Activated CD4-positive, alpha-beta memory T cell treated with anti-CD3 and anti-CD28 coated beads for 36 hours (primary cell): ENCODE data around the gene ETV4. TPM values are rescaled to one million over a fixed set of nuclear protein-coding genes. Genes with fewer than 3 reads are reported as not detected.

Experiments
- CTCF ChIA-PET: fragments of 350-600 bp; sonication (Branson Sonifier 250); formaldehyde crosslinking; loops from one replicate; lab custom pipeline; 2021; ENCODE audit warnings: antibody characterized with exemption, inconsistent platforms; lab: Charles Lee
- POLR2A ChIA-PET: fragments of 350-600 bp; sonication (Branson Sonifier 250); formaldehyde crosslinking; loops from one replicate; lab custom pipeline; 2021; ENCODE audit warnings: antibody characterized with exemption; lab: Charles Lee
- DNase-seq: peaks from one replicate; pipeline ENCODE4 v3.0.0-alpha.2; 2020
- H3K27ac Mint-ChIP-seq: one replicate; pipeline ENCODE4 v1.8.0; 2021; ENCODE audit warnings: mixed read lengths
- H3K27me3 Mint-ChIP-seq: one replicate; pipeline ENCODE4 v1.8.0; 2021; ENCODE audit warnings: mixed read lengths
- H3K36me3 Mint-ChIP-seq: one replicate; pipeline ENCODE4 v1.8.0; 2021; ENCODE audit warnings: mixed read lengths
- H3K4me1 Mint-ChIP-seq: one replicate; pipeline ENCODE4 v1.8.0; 2021; ENCODE audit warnings: low read depth, mixed read lengths
- H3K4me3 Mint-ChIP-seq: one replicate; pipeline ENCODE4 v1.8.0; 2021; ENCODE audit warnings: mild to moderate bottlenecking, mixed read lengths
- H3K9me3 Mint-ChIP-seq: one replicate; pipeline ENCODE4 v1.8.0; 2021; ENCODE audit warnings: mixed read lengths
- intact Hi-C: fragments of 100-400 bp; cut with micrococcal nuclease; formaldehyde crosslinking; loops from one replicate; pipeline ENCODE4 v1.15.1; 2023
- total RNA-seq, 2 experiments: library from RNA; stranded (reverse); gene quantifications; one replicate each; pipeline ENCODE4 v1.2.3, GENCODE V29; 2021

ETV4 gene
- total RNA-seq, 2 experiments from 2014 or later, result 2.7 to 4.2 TPM

DNA sequence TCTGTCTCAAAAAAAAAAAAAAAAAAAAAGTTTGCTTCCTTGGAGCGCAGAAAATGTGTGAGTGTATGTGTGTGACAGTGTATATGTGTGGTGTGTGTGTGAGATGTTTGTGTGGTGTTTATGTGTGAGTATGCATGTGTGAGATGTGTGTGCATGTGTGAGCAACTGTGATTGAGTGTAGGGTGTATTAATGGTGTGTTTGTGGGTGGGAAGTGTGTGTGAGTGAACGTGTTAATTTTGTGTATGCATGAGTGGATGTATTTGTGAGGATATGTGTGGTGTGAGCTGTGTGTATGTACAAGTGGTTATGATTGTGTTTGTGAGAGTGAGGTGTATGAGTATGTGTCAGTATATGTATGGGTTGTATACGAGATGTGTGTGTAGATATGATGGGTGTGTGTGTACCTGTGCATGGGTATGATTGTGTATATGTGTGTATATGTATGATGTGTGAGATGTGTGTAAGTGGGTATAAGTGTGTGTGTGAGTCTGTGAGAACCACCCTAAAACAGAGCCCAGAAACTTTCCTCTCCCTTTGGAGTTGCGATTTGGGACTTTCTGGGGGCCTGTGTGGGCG is 22.5 kb upstream of the ETV4 start:
- H3K27ac Mint-ChIP-seq, result no peak overlapping the region
- H3K4me1 Mint-ChIP-seq, result no peaks in the 10 kb centered on the region
- CTCF ChIA-PET, result interaction anchor here (1.3 kb wide), 1 partner anchor 198 kb away, joined by 3 read pairs; no protein-coding TSS in a partner anchor
- DNase-seq, result no peak
- POLR2A ChIA-PET, result no interaction called here
- H3K9me3 Mint-ChIP-seq, result no peaks in the 10 kb centered on the region
- H3K4me3 Mint-ChIP-seq, result no peak overlapping the region
- intact Hi-C loops, result no loop called here
- no peaks in the 10 kb centered on the region for H3K36me3 Mint-ChIP-seq
- peaks cover 7% of the 10 kb centered on the region for H3K27me3 Mint-ChIP-seq

DNA sequence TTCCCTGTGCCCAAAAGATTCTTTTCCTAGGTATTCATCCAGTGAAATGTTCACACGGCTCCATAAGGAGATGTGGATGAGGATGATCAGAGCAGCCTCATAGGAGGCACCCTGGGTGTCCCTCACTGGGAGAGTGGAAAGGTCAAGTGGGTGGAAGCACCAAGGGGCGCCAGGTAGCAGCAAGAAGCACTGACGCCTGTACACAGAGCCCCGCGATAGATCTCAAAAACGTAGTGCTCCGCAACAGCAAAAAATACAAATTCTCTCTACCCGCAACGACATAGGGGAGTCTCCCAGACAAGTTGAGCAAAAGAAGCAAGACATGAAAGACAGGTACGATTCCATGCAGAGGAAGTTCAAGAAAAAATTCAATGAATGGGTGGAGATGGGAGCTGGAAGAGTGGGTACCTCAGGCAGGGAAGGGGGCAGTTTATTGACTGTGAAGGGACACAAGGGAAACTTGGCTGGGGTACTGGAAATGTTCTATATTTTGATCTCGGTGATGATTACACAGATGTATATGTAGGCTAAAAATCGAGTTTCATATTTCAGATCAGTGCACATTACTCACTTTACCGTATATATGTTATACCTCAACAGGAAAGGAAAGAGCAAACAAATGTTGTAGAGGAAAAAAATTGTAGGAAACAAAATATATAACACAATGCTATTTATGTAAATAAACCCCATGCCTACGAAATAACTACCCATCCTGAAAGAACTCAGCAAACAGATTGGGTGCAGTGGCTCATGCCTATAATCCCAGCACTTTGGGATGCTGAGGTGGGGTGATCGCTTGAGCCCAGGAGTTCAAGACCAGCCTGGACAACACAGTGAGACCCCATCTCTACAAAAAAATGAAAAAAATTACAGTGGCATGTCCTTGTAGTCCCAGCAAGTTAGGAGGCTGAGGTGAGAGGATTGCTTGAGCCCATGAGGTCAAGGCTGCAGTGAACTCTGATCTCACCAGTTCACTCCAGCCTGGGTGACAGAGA is 17.8 kb upstream of the ETV4 start:
- Mint-ChIP-seq H3K4me3 (no peak overlapping the region), H3K4me1 (no peaks in the 10 kb centered on the region), H3K27me3 (peaks cover 25% of the 10 kb centered on the region), H3K27ac (no peak overlapping the region), H3K36me3 (no peaks in the 10 kb centered on the region), H3K9me3 (no peaks in the 10 kb centered on the region)
- DNase-seq, result no peak
- intact Hi-C loops, result no loop called here
- POLR2A ChIA-PET, result no interaction called here
- CTCF ChIA-PET, result interaction anchor here (1.1 kb wide), 1 partner anchor 16 kb away, joined by 3 read pairs; no protein-coding TSS in a partner anchor

DNA sequence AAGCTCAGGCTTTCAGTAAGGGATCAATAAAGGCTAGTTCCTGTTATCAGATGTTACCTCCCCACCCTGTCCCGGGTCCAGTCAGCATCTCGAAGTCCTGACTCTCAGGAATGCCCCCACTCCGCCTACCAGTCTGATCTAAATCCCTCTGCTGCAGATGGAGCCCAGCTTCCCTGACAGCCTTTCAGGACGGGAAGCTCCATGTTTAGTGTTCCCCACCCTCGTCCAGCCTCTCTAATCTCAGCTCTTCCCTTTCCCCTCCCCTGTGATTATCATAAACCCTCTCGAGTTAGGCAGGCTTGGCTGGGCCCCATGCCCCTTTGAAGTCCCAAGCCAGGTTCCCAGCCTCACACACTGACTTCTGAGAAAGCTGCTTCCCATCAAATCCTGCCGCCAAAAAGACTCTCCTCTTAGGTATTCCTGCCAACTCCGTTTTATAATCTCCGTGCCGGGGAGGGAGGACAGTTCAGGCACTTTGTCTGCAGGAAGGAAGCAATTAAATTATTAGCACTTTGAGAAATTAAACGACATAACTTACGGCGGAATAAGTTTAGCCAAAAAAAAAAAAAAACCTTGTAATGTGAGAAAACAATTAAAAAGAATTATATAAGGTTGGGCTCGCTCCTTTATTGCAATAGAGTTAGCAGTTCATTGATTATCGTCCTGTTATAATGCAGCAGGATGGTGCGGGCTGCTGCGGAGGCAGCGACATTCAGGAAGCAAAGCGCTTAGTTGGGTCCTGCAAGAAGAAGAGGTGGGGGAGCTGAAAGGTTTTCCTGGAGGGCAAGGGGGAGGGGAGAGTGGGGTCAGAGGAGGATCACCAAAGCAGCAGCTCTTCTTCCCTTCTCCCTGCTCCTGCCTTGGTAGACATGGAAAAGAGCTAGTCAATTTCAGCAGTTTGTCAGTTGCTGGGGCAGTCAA is 16.8 kb upstream of the ETV4 start:
- H3K36me3 Mint-ChIP-seq, result no peaks in the 10 kb centered on the region
- CTCF ChIA-PET, result interaction anchor here (0.9 to 1.3 kb wide), 4 partner anchors 13 to 111 kb away, joined by 3 to 7 read pairs (median 3); no protein-coding TSS in a partner anchor
- DNase-seq, result no peak
- H3K4me1 Mint-ChIP-seq, result no peaks in the 10 kb centered on the region
- POLR2A ChIA-PET, result interaction anchor here (1.0 kb wide), 1 partner anchor 52 kb away, joined by 3 read pairs; no protein-coding TSS in a partner anchor
- no peak overlapping the region for H3K27ac Mint-ChIP-seq
- no peak overlapping the region for H3K4me3 Mint-ChIP-seq
- peaks cover 25% of the 10 kb centered on the region for H3K27me3 Mint-ChIP-seq
- intact Hi-C loops, result no loop called here
- H3K9me3 Mint-ChIP-seq, result no peaks in the 10 kb centered on the region

DNA sequence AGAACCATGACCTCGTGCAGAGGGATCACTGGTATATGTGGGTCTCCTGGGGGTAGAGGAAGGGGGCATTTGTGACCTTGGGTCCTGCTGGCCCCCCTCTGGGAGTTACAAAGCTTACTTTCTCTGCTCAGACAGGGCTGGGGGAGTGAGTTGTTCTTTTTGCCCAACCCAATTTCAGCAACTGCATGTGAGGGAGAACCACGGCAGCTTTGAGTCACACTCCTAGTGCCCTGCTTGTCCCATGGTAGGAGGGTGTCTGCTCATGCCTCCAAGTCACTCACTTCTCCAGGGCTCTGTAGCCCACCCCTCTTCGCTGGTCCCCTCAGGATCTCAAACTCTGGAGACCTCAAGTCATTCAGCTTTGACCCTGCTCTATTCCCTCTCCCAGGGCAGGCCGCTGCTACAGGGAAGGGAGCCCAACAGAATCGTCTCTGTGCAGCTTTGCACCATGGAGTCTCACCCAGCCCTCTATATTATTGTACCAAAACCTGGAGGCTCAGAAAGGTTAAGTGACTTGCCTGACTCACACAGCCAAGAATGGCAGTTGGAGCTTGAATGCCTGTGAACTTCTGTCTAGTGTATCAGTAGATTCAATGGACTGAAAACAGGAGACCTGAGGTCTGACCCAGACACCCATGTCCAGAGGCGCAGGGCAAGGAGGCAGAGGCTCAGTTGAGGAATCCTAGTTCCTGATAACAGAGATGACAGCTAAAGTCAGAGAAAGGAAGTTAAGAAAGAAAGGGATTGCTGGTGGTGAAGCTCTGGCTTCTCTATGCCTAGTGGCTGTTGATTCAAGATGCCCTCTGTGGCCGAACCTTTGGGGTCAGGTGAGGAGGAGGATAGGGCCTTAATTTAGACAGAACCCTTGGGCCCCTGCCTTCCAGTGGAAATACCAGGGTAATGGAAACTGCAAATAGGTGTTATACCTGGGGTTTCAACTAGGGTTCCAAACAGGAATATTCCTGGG is 14.6 kb upstream of the ETV4 start:
- ChIA-PET CTCF (interaction anchor here (0.7 kb wide), 1 partner anchor 113 kb away, joined by 5 read pairs; no protein-coding TSS in a partner anchor), POLR2A (no interaction called here)
- Mint-ChIP-seq H3K27me3 (peaks cover 29% of the 10 kb centered on the region), H3K36me3 (no peaks in the 10 kb centered on the region), H3K9me3 (no peaks in the 10 kb centered on the region), H3K27ac (no peak overlapping the region), H3K4me3 (no peak overlapping the region), H3K4me1 (no peaks in the 10 kb centered on the region)
- intact Hi-C loops, result no loop called here
- no peak for DNase-seq

DNA sequence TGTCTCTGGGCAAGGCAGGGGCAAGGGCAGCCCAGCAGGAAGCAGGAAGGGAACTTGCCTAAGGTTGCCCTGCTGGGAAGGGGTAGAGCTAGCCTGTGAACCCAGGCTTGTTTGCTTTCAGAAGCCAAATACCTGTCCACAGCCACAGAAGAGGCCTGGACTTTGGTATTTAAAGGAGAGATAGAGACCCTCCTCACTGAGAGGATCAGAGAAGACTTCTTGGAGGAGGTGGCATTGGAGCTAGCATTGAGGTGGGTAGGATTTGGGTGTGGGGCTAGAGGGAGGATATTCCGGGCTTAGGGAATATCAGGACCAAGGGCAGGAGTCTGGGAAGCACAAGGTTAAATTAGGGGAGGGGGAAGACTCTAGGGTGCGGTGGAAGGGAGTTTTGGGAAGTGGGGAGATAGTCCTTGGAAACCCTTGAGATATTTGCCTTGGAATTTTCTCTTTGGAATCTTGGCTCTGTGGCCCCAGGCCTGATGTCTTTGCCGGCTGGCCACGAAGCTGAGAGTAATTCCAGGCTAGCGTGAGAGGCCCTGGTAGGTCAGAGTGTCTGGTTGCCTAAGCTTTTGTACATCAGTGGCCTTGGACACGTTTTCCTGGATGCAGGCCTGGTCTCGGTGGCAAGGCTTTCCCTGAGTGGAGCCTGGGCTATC is 13.1 kb upstream of the ETV4 start:
- peaks cover 28% of the 10 kb centered on the region for H3K27me3 Mint-ChIP-seq
- DNase-seq, result no peak
- intact Hi-C loops, result no loop called here
- no peaks in the 10 kb centered on the region for H3K9me3 Mint-ChIP-seq
- no peaks in the 10 kb centered on the region for H3K4me1 Mint-ChIP-seq
- ChIA-PET POLR2A (no interaction called here), CTCF (no interaction called here)
- no peak overlapping the region for H3K4me3 Mint-ChIP-seq
- H3K27ac Mint-ChIP-seq, result no peak overlapping the region
- H3K36me3 Mint-ChIP-seq, result no peaks in the 10 kb centered on the region

DNA sequence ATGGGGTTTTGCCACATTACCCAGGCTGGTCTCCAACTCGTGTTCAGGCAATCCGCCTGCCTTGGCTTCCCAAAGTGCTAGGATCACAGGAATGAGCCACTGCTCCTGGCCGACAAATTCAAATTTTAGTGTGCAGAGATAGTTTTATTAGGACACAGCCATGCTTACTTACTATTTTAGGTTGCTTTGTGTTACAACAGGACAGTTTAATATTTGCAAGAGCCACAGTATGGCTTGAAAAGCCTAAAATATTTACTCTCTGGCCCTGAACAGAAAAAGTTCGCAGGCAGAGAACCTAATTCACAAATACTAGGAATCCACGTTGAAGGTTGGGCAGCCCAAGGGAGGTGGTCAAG is 12.6 kb upstream of the ETV4 start:
- ChIA-PET POLR2A (no interaction called here), CTCF (no interaction called here)
- no peak for DNase-seq
- H3K36me3 Mint-ChIP-seq, result no peaks in the 10 kb centered on the region
- H3K4me1 Mint-ChIP-seq, result no peaks in the 10 kb centered on the region
- peaks cover 28% of the 10 kb centered on the region for H3K27me3 Mint-ChIP-seq
- H3K4me3 Mint-ChIP-seq, result no peak overlapping the region
- intact Hi-C loops, result no loop called here
- H3K27ac Mint-ChIP-seq, result no peak overlapping the region
- H3K9me3 Mint-ChIP-seq, result no peaks in the 10 kb centered on the region

DNA sequence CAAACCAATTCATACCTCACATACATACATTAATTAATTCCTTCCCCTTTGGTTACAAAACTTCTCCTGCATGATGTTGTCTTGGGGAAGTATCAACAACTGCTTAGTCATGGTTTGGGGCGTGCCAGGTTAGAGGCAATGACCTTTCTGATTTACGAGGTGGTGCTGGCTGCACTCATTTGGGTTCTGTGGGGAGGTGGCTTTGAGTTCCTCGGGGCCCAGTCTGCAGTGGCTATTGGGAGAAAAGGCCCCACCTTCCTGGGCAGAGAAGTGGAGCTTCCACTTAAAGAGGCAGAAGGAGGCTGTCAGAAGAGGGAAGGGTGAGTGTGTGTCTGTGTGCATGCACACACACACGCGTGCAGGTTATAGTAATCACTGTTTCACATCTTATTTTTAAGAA is 10.2 kb upstream of the ETV4 start:
- no peak overlapping the region for H3K4me3 Mint-ChIP-seq
- peaks cover 15% of the 10 kb centered on the region for H3K27me3 Mint-ChIP-seq
- no peak overlapping the region for H3K27ac Mint-ChIP-seq
- intact Hi-C loops, result no loop called here
- no peak for DNase-seq
- no peaks in the 10 kb centered on the region for H3K36me3 Mint-ChIP-seq
- ChIA-PET POLR2A (no interaction called here), CTCF (interaction anchor here (1.8 kb wide), 1 partner anchor 117 kb away, joined by 5 read pairs; no protein-coding TSS in a partner anchor)
- H3K4me1 Mint-ChIP-seq, result no peaks in the 10 kb centered on the region
- H3K9me3 Mint-ChIP-seq, result no peaks in the 10 kb centered on the region

DNA sequence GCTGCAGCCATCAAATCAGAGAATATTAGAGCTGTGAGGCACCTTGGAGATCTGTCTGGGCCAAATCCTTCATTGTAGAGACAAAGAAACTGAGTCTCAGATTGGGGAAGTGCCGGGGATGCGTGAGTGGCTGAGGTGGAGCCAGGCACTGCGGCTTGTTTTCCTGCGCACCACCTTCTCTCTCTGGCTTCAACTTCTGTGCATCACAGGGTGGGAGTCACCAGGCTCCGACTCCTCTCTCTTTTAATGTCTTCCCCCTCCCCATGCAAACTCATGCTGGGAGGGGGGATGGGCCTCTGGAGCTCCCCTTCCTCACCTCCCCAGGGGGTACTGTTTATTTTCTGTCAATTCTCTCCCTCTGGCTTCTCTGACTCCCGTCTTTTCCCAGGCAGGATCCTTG is 8.7 kb upstream of the ETV4 start:
- POLR2A ChIA-PET, result no interaction called here
- no peak overlapping the region for H3K27ac Mint-ChIP-seq
- CTCF ChIA-PET, result interaction anchor here (1.8 kb wide), 1 partner anchor 119 kb away, joined by 5 read pairs; no protein-coding TSS in a partner anchor
- no peaks in the 10 kb centered on the region for H3K9me3 Mint-ChIP-seq
- H3K36me3 Mint-ChIP-seq, result no peaks in the 10 kb centered on the region
- H3K4me3 Mint-ChIP-seq, result no peak overlapping the region
- peaks cover 17% of the 10 kb centered on the region for H3K27me3 Mint-ChIP-seq
- no peak for DNase-seq
- intact Hi-C loops, result no loop called here
- no peaks in the 10 kb centered on the region for H3K4me1 Mint-ChIP-seq

DNA sequence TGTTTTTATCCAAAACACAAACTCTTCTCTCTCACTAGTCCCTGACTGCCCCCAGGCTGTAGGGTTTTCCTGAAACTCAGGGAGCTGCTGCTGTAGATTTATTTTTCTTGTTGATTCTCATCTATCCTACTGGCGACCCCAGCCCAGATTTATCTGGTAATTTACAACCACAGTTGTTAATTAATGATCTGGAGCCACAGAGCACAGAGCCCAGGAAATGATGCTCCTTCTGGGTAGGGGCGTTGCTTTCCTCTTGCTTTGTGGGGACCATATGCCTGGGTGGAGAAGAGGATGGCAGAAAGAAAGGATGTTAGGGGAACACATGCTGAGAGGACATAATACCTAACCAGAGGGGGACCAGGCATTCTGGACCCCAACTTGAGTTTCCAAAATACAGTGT is 7.4 kb upstream of the ETV4 start:
- H3K9me3 Mint-ChIP-seq, result no peaks in the 10 kb centered on the region
- ChIA-PET POLR2A (no interaction called here), CTCF (interaction anchor here (2.4 kb wide), 1 partner anchor 23 kb away, joined by 8 read pairs; no protein-coding TSS in a partner anchor)
- intact Hi-C loops, result no loop called here
- H3K4me1 Mint-ChIP-seq, result no peaks in the 10 kb centered on the region
- peaks cover 28% of the 10 kb centered on the region for H3K27me3 Mint-ChIP-seq
- H3K4me3 Mint-ChIP-seq, result no peak overlapping the region
- DNase-seq, result no peak
- H3K36me3 Mint-ChIP-seq, result no peaks in the 10 kb centered on the region
- H3K27ac Mint-ChIP-seq, result no peak overlapping the region

DNA sequence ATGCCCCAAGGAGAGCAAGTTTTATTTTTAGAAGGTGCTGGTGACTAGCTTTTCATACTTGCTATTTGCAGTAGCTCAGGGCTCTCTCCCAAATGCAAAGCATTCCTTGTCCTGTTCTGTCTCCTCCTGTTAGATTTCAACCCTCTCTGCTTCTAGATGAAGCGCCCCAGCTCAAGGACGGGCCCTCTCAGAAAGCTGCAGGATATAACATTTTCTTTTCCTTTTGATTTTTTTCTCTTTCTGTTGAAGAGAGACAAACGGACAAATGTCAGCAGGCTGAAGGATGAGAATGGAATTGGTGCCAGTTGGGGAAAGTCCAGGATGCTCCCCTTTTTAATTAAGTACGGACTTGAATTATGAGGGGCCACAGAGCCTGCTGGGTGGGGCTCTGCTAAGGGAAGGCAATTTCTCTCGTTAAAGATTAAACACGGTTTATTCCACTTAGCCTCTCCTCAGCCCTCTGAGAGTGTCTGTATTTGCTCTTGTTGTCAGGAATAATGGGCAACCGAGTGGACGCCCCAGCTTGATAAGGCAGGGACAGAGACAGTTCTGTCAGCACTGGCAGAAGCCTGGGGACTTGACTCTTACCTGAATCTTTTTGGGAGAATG is 6.2 kb upstream of the ETV4 start:
- no peak for DNase-seq
- H3K36me3 Mint-ChIP-seq, result no peaks in the 10 kb centered on the region
- H3K9me3 Mint-ChIP-seq, result no peaks in the 10 kb centered on the region
- peaks cover 37% of the 10 kb centered on the region for H3K27me3 Mint-ChIP-seq
- H3K27ac Mint-ChIP-seq, result no peak overlapping the region
- intact Hi-C loops, result no loop called here
- peaks cover 4% of the 10 kb centered on the region for H3K4me1 Mint-ChIP-seq
- POLR2A ChIA-PET, result no interaction called here
- H3K4me3 Mint-ChIP-seq, result no peak overlapping the region
- CTCF ChIA-PET, result interaction anchor here (2.4 kb wide), 1 partner anchor 24 kb away, joined by 8 read pairs; no protein-coding TSS in a partner anchor
